D721Med (cell line): ENCODE data around the gene SLITRK6.

Experiments
- DNase-seq: peaks from one replicate; pipeline ENCODE4 v3.0.0; 2011; ENCODE audit warnings: low spot score; ENCODE audit not compliant: insufficient read length
- FAIRE-seq: peaks from 2 replicates; lab custom pipeline; 2011; peaks lifted over from hg19 to GRCh38; lab: Jason Lieb, UNC
- TF ChIP-seq, protein P1 (sequence below): IDR thresholded peaks from 2 replicates; pipeline ENCODE4 v1.5.1; 2012; ENCODE audit warnings: mild to moderate bottlenecking, control low read depth; ENCODE audit not compliant: insufficient read depth; ENCODE audit errors: missing control alignments

Gene SLITRK6

GRCh38 chr13:85823832-85824231 is 24.6 kb upstream of the SLITRK6 start:
- DNase-seq (no peak), FAIRE-seq (peak; percentile 25)
- TF ChIP-seq, protein P1, sequence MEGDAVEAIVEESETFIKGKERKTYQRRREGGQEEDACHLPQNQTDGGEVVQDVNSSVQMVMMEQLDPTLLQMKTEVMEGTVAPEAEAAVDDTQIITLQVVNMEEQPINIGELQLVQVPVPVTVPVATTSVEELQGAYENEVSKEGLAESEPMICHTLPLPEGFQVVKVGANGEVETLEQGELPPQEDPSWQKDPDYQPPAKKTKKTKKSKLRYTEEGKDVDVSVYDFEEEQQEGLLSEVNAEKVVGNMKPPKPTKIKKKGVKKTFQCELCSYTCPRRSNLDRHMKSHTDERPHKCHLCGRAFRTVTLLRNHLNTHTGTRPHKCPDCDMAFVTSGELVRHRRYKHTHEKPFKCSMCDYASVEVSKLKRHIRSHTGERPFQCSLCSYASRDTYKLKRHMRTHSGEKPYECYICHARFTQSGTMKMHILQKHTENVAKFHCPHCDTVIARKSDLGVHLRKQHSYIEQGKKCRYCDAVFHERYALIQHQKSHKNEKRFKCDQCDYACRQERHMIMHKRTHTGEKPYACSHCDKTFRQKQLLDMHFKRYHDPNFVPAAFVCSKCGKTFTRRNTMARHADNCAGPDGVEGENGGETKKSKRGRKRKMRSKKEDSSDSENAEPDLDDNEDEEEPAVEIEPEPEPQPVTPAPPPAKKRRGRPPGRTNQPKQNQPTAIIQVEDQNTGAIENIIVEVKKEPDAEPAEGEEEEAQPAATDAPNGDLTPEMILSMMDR = no peak

GRCh38 chr13:85819513-85819912 is 20.3 kb upstream of the SLITRK6 start:
- FAIRE-seq (peak; percentile 73), DNase-seq (no peak)
- TF ChIP-seq, protein P1 = no peak

DNA sequence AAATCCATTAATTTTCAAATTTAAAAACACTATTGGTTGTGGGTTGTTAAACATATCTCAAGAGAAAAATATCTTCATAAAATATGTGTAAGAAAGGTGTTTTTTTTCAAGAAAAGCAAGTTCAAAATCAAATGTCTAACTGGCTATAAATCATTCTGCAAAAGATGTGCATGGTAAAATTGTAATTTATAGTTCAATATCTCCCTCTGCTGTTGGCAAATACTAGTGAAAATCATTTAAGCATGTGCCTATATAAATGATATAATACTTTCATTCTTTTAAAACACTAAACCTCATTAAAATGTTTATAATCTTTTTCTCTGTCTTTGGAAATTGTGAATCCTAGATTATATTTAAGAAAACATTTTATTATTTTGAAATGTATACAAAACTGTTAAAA is 17.2 kb upstream of the SLITRK6 start:
- TF ChIP-seq, protein P1 = peak; percentile 20
- FAIRE-seq (no peak), DNase-seq (no peak)

DNA sequence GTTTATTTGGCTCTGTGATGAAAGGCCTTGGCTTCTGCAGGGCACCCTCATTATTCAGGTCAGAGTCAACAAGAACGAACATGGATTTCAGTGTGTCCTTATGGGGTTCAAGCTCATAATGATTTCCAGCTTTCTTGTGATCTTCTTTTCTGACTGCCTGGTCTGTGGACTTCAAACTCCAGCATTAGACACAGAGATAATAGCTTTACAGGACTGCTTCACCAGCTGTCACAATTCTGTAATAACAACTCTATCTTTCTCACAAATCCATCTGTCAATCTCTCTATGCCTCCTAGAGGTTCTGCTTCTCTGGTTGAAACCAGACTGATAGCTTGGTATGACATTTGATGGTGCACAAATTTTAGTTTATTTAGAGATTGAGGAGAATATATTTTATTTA is 13.1 kb upstream of the SLITRK6 start:
- DNase-seq (peak; percentile 7), FAIRE-seq (peak; percentile 96)
- TF ChIP-seq, protein P1 = no peak

GRCh38 chr13:85808811-85809210 is 9.6 kb upstream of the SLITRK6 start:
- TF ChIP-seq, protein P1 = no peak

DNA sequence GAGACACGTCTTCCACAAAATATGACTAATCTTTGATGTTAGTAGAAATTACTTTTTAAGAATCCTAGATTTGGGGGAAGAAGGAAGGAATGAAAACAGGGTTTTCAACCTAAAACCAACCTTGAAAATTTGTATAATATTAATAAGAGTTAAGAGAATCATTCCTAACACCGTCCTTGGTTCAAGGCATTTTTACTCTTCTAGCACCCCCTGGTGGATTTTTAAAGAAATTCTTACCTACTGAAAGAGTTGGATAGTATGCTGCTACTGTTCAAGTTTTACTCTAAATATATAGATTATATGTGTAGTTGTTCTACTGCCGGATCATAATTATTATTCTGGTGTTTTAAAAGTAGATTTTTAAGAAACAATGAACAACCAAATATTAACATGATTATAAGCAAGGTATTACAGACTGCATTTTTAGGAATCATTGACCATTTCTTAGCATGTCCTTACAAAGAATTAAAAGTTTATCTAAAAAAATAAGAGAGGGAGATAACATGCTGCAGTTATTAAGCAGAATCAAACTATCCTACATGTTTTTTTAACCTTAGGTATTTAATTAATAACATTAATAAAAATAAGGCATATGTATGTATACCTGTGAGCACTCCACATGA is 7.4 kb upstream of the SLITRK6 start:
- no peak for FAIRE-seq

More at GRCh38 chr13:85808811-85809210, 9.6 kb upstream of the SLITRK6 start:
- DNase-seq (no peak), FAIRE-seq (no peak)

DNA sequence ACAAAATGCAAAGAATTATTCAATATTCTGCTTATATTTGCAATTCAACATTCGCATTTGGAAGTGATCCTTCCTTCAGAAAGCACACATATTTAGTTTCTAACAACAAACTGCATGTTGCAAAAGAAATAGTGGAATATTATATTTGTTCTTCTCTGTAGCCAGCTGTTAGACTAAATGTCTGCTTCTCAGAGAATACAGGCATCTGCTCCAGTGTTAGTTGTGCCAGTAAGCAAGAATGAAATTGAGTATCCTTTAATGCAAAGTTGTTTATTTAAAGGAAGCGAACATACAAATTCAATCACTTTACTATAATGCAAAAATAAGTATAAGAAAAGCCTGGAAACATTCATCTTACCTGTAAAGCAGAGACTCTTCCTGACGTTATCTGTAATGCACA is 663 bp downstream of the SLITRK6 start:
- TF ChIP-seq, protein P1 = no peak
- FAIRE-seq = no peak

More for the DNA sequence above, 7.4 kb upstream of the SLITRK6 start:
- no peak for DNase-seq
- TF ChIP-seq, protein P1 = peak; percentile 59

More for the DNA sequence above, 663 bp downstream of the SLITRK6 start:
- DNase-seq = no peak
